ENCODE measurements around the gene DMXL1. TPM values are rescaled to one million over a fixed set of nuclear protein-coding genes. Genes with fewer than 3 reads are reported as not detected.

DMXL1 gene
- total RNA-seq, 1 experiment from 2014 or later = 29.2 TPM

DNA sequence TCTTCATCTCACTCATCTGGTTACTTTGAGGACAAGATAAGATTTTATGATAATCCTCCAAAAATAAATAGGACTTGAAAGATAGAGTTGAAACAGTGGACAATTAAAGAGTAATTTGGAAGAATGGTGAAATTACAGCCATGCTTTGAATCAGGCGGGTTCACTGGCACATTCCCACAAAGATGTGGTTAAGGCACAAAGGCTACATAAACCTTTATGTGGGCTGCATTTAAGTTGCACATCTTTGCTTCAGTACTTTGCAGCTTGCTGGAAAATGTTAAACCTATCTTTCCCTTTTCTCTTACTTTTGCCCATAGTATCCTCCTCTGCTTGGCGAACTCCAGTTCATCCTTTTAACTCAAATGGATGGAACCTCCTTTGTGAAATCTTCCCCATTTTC is 192.8 kb downstream of the DMXL1 start:
- BruUV-seq (replicated peaks) = no TSS peak
- ATAC-seq (no peak), DNase-seq (ENCODE audit: low read depth, low spot score) (no peak)
- no peak overlapping the region for H3K27ac ChIP-seq (ENCODE audit: low read length)
- ChIA-PET CTCF (no interaction called here), POLR2A (interaction anchor here (0.6 kb wide), 1 partner anchor 281 kb away, joined by 5 read pairs; no protein-coding TSS in a partner anchor)
- peaks cover 22% of the 10 kb centered on the region; the same call in 1 of the 2 replicates for H3K9me3 ChIP-seq (ENCODE audit: control insufficient read depth, insufficient read depth, low read depth, low read length)
- H3K36me3 ChIP-seq (ENCODE audit: control insufficient read depth, insufficient read depth, low read length) = no peaks in the 10 kb centered on the region
- H3K4me1 ChIP-seq (ENCODE audit: control insufficient read depth, insufficient read depth, low read length) = no peaks in the 10 kb centered on the region
- H3K27me3 ChIP-seq (ENCODE audit: control insufficient read depth, insufficient read depth, low read length) = no peaks in the 10 kb centered on the region
- H3K4me3 ChIP-seq (ENCODE audit: low read depth in 2 of 2, low read length in 2 of 2) = no peak overlapping the region
- TF ChIP-seq, protein P1, sequence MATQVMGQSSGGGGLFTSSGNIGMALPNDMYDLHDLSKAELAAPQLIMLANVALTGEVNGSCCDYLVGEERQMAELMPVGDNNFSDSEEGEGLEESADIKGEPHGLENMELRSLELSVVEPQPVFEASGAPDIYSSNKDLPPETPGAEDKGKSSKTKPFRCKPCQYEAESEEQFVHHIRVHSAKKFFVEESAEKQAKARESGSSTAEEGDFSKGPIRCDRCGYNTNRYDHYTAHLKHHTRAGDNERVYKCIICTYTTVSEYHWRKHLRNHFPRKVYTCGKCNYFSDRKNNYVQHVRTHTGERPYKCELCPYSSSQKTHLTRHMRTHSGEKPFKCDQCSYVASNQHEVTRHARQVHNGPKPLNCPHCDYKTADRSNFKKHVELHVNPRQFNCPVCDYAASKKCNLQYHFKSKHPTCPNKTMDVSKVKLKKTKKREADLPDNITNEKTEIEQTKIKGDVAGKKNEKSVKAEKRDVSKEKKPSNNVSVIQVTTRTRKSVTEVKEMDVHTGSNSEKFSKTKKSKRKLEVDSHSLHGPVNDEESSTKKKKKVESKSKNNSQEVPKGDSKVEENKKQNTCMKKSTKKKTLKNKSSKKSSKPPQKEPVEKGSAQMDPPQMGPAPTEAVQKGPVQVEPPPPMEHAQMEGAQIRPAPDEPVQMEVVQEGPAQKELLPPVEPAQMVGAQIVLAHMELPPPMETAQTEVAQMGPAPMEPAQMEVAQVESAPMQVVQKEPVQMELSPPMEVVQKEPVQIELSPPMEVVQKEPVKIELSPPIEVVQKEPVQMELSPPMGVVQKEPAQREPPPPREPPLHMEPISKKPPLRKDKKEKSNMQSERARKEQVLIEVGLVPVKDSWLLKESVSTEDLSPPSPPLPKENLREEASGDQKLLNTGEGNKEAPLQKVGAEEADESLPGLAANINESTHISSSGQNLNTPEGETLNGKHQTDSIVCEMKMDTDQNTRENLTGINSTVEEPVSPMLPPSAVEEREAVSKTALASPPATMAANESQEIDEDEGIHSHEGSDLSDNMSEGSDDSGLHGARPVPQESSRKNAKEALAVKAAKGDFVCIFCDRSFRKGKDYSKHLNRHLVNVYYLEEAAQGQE (IDR thresholded peaks at IDR 0.05; ENCODE audit: insufficient read depth in 1 of 2, low read depth in 2 of 2, low read length in 1 of 2) = no peak
- no peak for TF ChIP-seq SIN3A (IDR thresholded peaks at IDR 0.05; ENCODE audit: borderline replicate concordance, insufficient read depth, low read depth, low read length)
- no peak for TF ChIP-seq TCF7L2 (IDR thresholded peaks at IDR 0.05; ENCODE audit: low read depth, low read length)
- TF ChIP-seq CTCF (IDR thresholded peaks at IDR 0.05) = no peak
- TF ChIP-seq POLR2AphosphoS5 (IDR thresholded peaks at IDR 0.05; ENCODE audit: low read depth, low read length) = no peak
- in situ Hi-C loops (cut with HindIII; ENCODE audit: low pct_unique_long_range_greater_than_20kb, low sequenced_read_pairs) = no loop called here
- intact Hi-C loops (cut with micrococcal nuclease; ENCODE audit: unreplicated experiment) = loop anchor here (10.0 kb wide), 1 partner anchor 279 kb away; the partner anchor contains the start of gene DTWD2

- no peaks in the 10 kb centered on the region for H3K4me1 ChIP-seq (ENCODE audit: control insufficient read depth, insufficient read depth, low read length)
- H3K4me3 ChIP-seq (ENCODE audit: low read depth in 2 of 2, low read length in 2 of 2) = no peak overlapping the region
- ATAC-seq (no peak), DNase-seq (ENCODE audit: low read depth, low spot score) (no peak)
- TF ChIP-seq, protein P1 (IDR thresholded peaks at IDR 0.05; ENCODE audit: insufficient read depth in 1 of 2, low read depth in 2 of 2, low read length in 1 of 2) = no peak
- TF ChIP-seq TCF7L2 (IDR thresholded peaks at IDR 0.05; ENCODE audit: low read depth, low read length) (no peak), SIN3A (IDR thresholded peaks at IDR 0.05; ENCODE audit: borderline replicate concordance, insufficient read depth, low read depth, low read length) (no peak), POLR2AphosphoS5 (IDR thresholded peaks at IDR 0.05; ENCODE audit: low read depth, low read length) (no peak), CTCF (IDR thresholded peaks at IDR 0.05) (no peak)
- intact Hi-C loops (cut with micrococcal nuclease; ENCODE audit: unreplicated experiment) (loop anchor here (10.0 kb wide), 1 partner anchor 279 kb away; the partner anchor contains the start of gene DTWD2), in situ Hi-C loops (cut with HindIII; ENCODE audit: low pct_unique_long_range_greater_than_20kb, low sequenced_read_pairs) (no loop called here)
- H3K27me3 ChIP-seq (ENCODE audit: control insufficient read depth, insufficient read depth, low read length) = no peaks in the 10 kb centered on the region
- CTCF ChIA-PET = no interaction called here
- no TSS peak for BruUV-seq (replicated peaks)
- H3K36me3 ChIP-seq (ENCODE audit: control insufficient read depth, insufficient read depth, low read length) = no peaks in the 10 kb centered on the region
- no peak overlapping the region for H3K27ac ChIP-seq (ENCODE audit: low read length)
- H3K9me3 ChIP-seq (ENCODE audit: control insufficient read depth, insufficient read depth, low read depth, low read length) = peaks cover 17% of the 10 kb centered on the region; the same call in 1 of the 2 replicates
- POLR2A ChIA-PET = interaction anchor here (0.6 kb wide), 1 partner anchor 282 kb away, joined by 5 read pairs; no protein-coding TSS in a partner anchor
Observed at GRCh38 chr5:119264186-119264585, 193.3 kb downstream of the DMXL1 start.

Data from Panc1 (cell line).